HUES48 (cell line): ENCODE data around the gene TDRD9.

Source experiments
- H3K27ac ChIP-seq: one replicate; pipeline ENCODE4 v1.7.0; 2013; ENCODE audit warnings: low read depth, low read length, inconsistent platforms
- H3K27me3 ChIP-seq: 2 replicates; pipeline ENCODE4 v1.6.1; 2013; ENCODE audit warnings: mild to moderate bottlenecking, low read length; ENCODE audit not compliant: control insufficient read depth, insufficient read depth
- H3K36me3 ChIP-seq: 2 replicates; pipeline ENCODE4 v1.6.1; 2013; ENCODE audit warnings: low read length; ENCODE audit not compliant: control insufficient read depth, insufficient read depth
- H3K4me1 ChIP-seq: 2 replicates; pipeline ENCODE4 v1.6.1; 2013; ENCODE audit warnings: mild to moderate bottlenecking, low read length; ENCODE audit not compliant: control insufficient read depth, insufficient read depth
- H3K4me3 ChIP-seq: 2 replicates; pipeline ENCODE4 v1.5.1; 2013; ENCODE audit warnings: mild to moderate bottlenecking, low read depth, low read length
- H3K9ac ChIP-seq: 2 replicates; pipeline ENCODE4 v1.6.1; 2013; ENCODE audit warnings: mild to moderate bottlenecking, low read depth, low read length, moderate library complexity
- H3K9me3 ChIP-seq: 2 replicates; pipeline ENCODE4 v1.6.1; 2013; ENCODE audit warnings: low read length; ENCODE audit not compliant: control insufficient read depth, insufficient read depth

Gene TDRD9

GRCh38 chr14:104101086-104101621 is 172.9 kb downstream of the TDRD9 start:
- H3K4me1 ChIP-seq: no peaks in the 10 kb centered on the region

GRCh38 chr14:104101651-104102281 is 173.5 kb downstream of the TDRD9 start:
- Histone ChIP-seq H3K4me3 (no peak overlapping the region), H3K27ac (no peak overlapping the region), H3K9me3 (no peaks in the 10 kb centered on the region), H3K9ac (no peak overlapping the region), H3K36me3 (no peaks in the 10 kb centered on the region), H3K27me3 (no peaks in the 10 kb centered on the region), H3K4me1 (no peaks in the 10 kb centered on the region)

More at GRCh38 chr14:104101086-104101621, 172.9 kb downstream of the TDRD9 start:
- Histone ChIP-seq H3K27ac (no peak overlapping the region), H3K36me3 (no peaks in the 10 kb centered on the region), H3K9ac (no peak overlapping the region), H3K9me3 (no peaks in the 10 kb centered on the region), H3K4me3 (no peak overlapping the region), H3K27me3 (no peaks in the 10 kb centered on the region)
